ENCODE results near the gene NME7. TPM values are rescaled to one million over a fixed set of nuclear protein-coding genes. Genes with fewer than 3 reads are reported as not detected.

Gene NME7
- total RNA-seq, 1 donor from 2014 or later = 14.5 TPM

GRCh38 chr1:169089776-169090175, 277.8 kb downstream of the NME7 start:
- Mint-ChIP-seq H3K4me3 (no peak overlapping the region), H3K36me3 (ENCODE audit: low read depth) (no peaks in the 10 kb centered on the region), H3K4me1 (peaks cover 24% of the 10 kb centered on the region), H3K27me3 (peaks cover 10% of the 10 kb centered on the region), H3K27ac (no peak overlapping the region), H3K9me3 (no peaks in the 10 kb centered on the region)
- intact Hi-C loops (cut with micrococcal nuclease) = no loop called here
- CTCF ChIA-PET = no interaction called here
- no peak for DNase-seq
- POLR2A ChIA-PET = no interaction called here
- no peak for ATAC-seq (ENCODE audit: low read depth)
- TF ChIP-seq CTCF (IDR thresholded peaks at IDR 0.05) = no peak

GRCh38 chr1:169087876-169088275, 279.7 kb downstream of the NME7 start:
- POLR2A ChIA-PET = no interaction called here
- Mint-ChIP-seq H3K27ac (no peak overlapping the region), H3K4me1 (peaks cover 24% of the 10 kb centered on the region), H3K36me3 (ENCODE audit: low read depth) (no peaks in the 10 kb centered on the region), H3K9me3 (no peaks in the 10 kb centered on the region), H3K4me3 (no peak overlapping the region), H3K27me3 (peaks cover 4% of the 10 kb centered on the region)
- CTCF ChIA-PET = no interaction called here
- intact Hi-C loops (cut with micrococcal nuclease) = no loop called here
- ATAC-seq (ENCODE audit: low read depth) (no peak), DNase-seq (no peak)
- no peak for TF ChIP-seq CTCF (IDR thresholded peaks at IDR 0.05)

GRCh38 chr1:169086603-169087455, 280.8 kb downstream of the NME7 start:
- ChIA-PET CTCF (no interaction called here), POLR2A (no interaction called here)
- Mint-ChIP-seq H3K4me3 (no peak overlapping the region), H3K27me3 (peaks cover 4% of the 10 kb centered on the region), H3K9me3 (no peaks in the 10 kb centered on the region), H3K4me1 (peaks cover 24% of the 10 kb centered on the region), H3K36me3 (ENCODE audit: low read depth) (no peaks in the 10 kb centered on the region), H3K27ac (no peak overlapping the region)
- no peak for DNase-seq
- intact Hi-C loops (cut with micrococcal nuclease) = no loop called here
- no peak for ATAC-seq (ENCODE audit: low read depth)
- no peak for TF ChIP-seq CTCF (IDR thresholded peaks at IDR 0.05)

- no peak for TF ChIP-seq CTCF (IDR thresholded peaks at IDR 0.05)
- ChIA-PET POLR2A (no interaction called here), CTCF (no interaction called here)
- H3K27me3 Mint-ChIP-seq = peaks cover 4% of the 10 kb centered on the region
- no peak for DNase-seq
- peaks cover 17% of the 10 kb centered on the region for H3K4me1 Mint-ChIP-seq
- no peaks in the 10 kb centered on the region for H3K9me3 Mint-ChIP-seq
- ATAC-seq (ENCODE audit: low read depth) = no peak
- no peaks in the 10 kb centered on the region for H3K36me3 Mint-ChIP-seq (ENCODE audit: low read depth)
- H3K27ac Mint-ChIP-seq = no peak overlapping the region
- intact Hi-C loops (cut with micrococcal nuclease) = no loop called here
- no peak overlapping the region for H3K4me3 Mint-ChIP-seq
These were observed 281.7 kb downstream of the NME7 start for GRCh38 chr1:169085911-169086310.

Other genes with a start within 250 kb of the NME7 start
- gene BLZF1, start 398 bp upstream of the NME7 start, total RNA-seq = 13.8 and 14.3 TPM in 2 replicates
- gene CCDC181, start 59.7 kb upstream of the NME7 start, total RNA-seq = not detected in 2 replicates
- gene SLC19A2, start 118.1 kb upstream of the NME7 start, total RNA-seq = 3.0 and 3.6 TPM in 2 replicates
- 0.66 and 0.67 TPM in 2 replicates for gene F5, start 218.7 kb upstream of the NME7 start, total RNA-seq

Measured in activated B cell treated with CpG ODN at 0.5 μM for 24 hours (primary cell).